Lower leg skin (tissue), 3 donors: ENCODE data around the gene PDLIM4.

Experiments used
- POLR2A ChIP-seq, 2 donors: fragments of 450-650 bp; IDR thresholded peaks; one replicate each; pipeline ENCODE4 v1.6.1; 2016 to 2017; ENCODE audit warnings: antibody characterized with exemption in 2 of 2, mild to moderate bottlenecking in 1 of 2, moderate library complexity in 1 of 2
- TF ChIP-seq, protein P1 (sequence below), 3 donors: fragments of 450-650 bp; IDR thresholded peaks; one replicate each; pipeline ENCODE4 v1.5.1; 2016; ENCODE audit warnings: antibody characterized with exemption in 3 of 3, mild to moderate bottlenecking in 3 of 3, moderate library complexity in 2 of 3

GRCh38 chr5:132293992-132294727, 36.7 kb downstream of the PDLIM4 start, which contains the start of gene SLC22A4:
- peak in 1 of 2 donors; percentile 15 for TF ChIP-seq POLR2A (IDR thresholded peaks at IDR 0.05)
- TF ChIP-seq, protein P1, sequence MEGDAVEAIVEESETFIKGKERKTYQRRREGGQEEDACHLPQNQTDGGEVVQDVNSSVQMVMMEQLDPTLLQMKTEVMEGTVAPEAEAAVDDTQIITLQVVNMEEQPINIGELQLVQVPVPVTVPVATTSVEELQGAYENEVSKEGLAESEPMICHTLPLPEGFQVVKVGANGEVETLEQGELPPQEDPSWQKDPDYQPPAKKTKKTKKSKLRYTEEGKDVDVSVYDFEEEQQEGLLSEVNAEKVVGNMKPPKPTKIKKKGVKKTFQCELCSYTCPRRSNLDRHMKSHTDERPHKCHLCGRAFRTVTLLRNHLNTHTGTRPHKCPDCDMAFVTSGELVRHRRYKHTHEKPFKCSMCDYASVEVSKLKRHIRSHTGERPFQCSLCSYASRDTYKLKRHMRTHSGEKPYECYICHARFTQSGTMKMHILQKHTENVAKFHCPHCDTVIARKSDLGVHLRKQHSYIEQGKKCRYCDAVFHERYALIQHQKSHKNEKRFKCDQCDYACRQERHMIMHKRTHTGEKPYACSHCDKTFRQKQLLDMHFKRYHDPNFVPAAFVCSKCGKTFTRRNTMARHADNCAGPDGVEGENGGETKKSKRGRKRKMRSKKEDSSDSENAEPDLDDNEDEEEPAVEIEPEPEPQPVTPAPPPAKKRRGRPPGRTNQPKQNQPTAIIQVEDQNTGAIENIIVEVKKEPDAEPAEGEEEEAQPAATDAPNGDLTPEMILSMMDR (IDR thresholded peaks at IDR 0.05): no peak
